Measurements from ENCODE around the gene ADRM1. TPM values are rescaled to one million over a fixed set of nuclear protein-coding genes. Genes with fewer than 3 reads are reported as not detected.

Gene ADRM1
- total RNA-seq, 1 experiment from 2014 or later, result 173 TPM

DNA sequence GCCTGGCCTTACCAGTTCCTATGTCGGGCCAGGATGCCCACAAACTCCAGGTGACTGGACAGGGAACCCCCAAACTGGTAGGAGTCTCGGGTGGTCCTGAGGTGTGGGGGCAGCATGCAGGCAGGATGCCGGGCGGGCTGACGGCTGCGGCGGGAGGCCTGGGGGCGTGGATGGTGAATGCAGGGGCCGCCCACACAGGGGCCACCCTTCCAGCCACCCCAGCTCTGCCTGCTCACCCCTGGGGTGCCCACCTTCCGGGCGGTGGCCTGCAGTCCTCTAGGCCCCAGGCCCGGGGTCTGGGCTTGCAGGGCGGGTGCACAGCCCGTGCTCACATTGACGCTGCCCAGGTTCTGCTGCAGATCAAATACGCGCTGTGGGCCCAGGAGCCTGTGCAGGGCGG, 8.4 kb downstream of the ADRM1 start:
- POLR2A ChIA-PET (ENCODE audit: unreplicated experiment), result no interaction called here
- no peaks in the 10 kb centered on the region; the same call in 1 of the 2 replicates for H3K4me1 ChIP-seq (replicated peaks; ENCODE audit: insufficient read depth)
- H2AFZ ChIP-seq, result no peak overlapping the region
- peaks cover 83% of the 10 kb centered on the region for H3F3A ChIP-seq (ENCODE audit: insufficient read depth, low read depth)
- TF ChIP-seq, protein P1, sequence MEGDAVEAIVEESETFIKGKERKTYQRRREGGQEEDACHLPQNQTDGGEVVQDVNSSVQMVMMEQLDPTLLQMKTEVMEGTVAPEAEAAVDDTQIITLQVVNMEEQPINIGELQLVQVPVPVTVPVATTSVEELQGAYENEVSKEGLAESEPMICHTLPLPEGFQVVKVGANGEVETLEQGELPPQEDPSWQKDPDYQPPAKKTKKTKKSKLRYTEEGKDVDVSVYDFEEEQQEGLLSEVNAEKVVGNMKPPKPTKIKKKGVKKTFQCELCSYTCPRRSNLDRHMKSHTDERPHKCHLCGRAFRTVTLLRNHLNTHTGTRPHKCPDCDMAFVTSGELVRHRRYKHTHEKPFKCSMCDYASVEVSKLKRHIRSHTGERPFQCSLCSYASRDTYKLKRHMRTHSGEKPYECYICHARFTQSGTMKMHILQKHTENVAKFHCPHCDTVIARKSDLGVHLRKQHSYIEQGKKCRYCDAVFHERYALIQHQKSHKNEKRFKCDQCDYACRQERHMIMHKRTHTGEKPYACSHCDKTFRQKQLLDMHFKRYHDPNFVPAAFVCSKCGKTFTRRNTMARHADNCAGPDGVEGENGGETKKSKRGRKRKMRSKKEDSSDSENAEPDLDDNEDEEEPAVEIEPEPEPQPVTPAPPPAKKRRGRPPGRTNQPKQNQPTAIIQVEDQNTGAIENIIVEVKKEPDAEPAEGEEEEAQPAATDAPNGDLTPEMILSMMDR (conservative IDR thresholded peaks at IDR 0.05), result no peak
- TF ChIP-seq EZH2 (IDR thresholded peaks at IDR 0.05; ENCODE audit: low read depth), result no peak
- no peaks in the 10 kb centered on the region for H3K27me3 ChIP-seq (ENCODE audit: insufficient read depth, low read depth)
- no peaks in the 10 kb centered on the region for H3K9me3 ChIP-seq (ENCODE audit: insufficient read depth, low read depth)
- H3K79me2 ChIP-seq (ENCODE audit: low read depth), result peaks cover 36% of the 10 kb centered on the region
- no peaks in the 10 kb centered on the region for H3K9me2 ChIP-seq (ENCODE audit: insufficient read depth)
- H3K27ac ChIP-seq, result no peak overlapping the region
- no TSS peak for BruUV-seq (replicated peaks)
- H3K4me3 ChIP-seq, result no peak overlapping the region
- CTCF ChIA-PET, result no interaction called here
- peaks cover 90% of the 10 kb centered on the region for H4K20me1 ChIP-seq (ENCODE audit: insufficient read depth)
- intact Hi-C loops (cut with micrococcal nuclease; ENCODE audit: unreplicated experiment), result no loop called here
- H3K36me3 ChIP-seq (ENCODE audit: low read depth), result peaks cover 34% of the 10 kb centered on the region
- DNase-seq, result no peak
- no peak overlapping the region for H3K4me2 ChIP-seq

DNA sequence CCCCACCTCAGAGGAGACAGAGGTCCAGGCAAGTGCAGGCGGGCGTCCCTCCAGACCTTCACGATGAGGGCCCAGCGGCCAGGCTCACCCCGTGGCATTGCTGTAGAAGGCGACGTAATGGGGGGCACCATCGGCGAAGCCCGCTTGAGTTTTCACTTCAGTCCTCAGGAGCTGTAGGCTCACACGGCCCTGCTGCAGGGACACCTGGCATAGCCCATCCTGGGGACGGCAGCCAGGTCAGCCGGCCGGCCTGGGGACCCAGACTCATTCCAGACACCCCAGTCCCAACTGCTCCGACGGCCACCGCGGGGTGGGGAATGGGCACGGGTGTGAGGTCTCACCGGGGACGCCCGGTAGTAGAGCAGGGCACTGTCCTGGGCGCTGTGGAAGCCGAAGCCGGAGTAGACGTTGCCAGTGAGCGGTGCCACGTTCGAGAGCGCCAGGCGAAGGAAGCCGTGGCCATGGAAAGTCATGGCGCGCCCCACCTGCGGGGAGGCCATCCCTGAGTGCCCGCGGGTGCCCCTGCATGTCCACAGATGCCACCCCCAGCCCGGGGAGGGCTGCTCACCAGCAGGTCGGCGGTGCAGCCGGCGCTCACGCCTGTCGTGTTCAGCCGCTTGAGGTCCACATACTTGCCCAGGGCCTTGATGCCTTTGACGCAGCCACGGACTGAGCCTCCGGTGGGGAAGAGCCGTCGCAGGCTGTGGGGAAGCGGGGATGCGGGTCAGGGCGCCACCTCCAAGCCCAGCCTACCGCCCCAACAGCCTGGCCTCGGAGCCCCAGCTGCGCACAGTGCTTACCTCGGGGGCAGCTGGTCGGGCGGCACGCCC, 9.2 kb downstream of the ADRM1 start:
- no peak overlapping the region for H3K4me3 ChIP-seq
- peaks cover 36% of the 10 kb centered on the region for H3K79me2 ChIP-seq (ENCODE audit: low read depth)
- intact Hi-C loops (cut with micrococcal nuclease; ENCODE audit: unreplicated experiment), result no loop called here
- H3K4me2 ChIP-seq, result no peak overlapping the region
- no peak for TF ChIP-seq EZH2 (IDR thresholded peaks at IDR 0.05; ENCODE audit: low read depth)
- TF ChIP-seq, protein P1 (conservative IDR thresholded peaks at IDR 0.05), result no peak
- H4K20me1 ChIP-seq (ENCODE audit: insufficient read depth), result peaks cover 90% of the 10 kb centered on the region
- ChIA-PET CTCF (no interaction called here), POLR2A (ENCODE audit: unreplicated experiment) (no interaction called here)
- H3K27ac ChIP-seq, result no peak overlapping the region
- H2AFZ ChIP-seq, result no peak overlapping the region
- H3F3A ChIP-seq (ENCODE audit: insufficient read depth, low read depth), result peaks cover 83% of the 10 kb centered on the region
- H3K9me3 ChIP-seq (ENCODE audit: insufficient read depth, low read depth), result no peaks in the 10 kb centered on the region
- peaks cover 35% of the 10 kb centered on the region for H3K36me3 ChIP-seq (ENCODE audit: low read depth)
- DNase-seq, result no peak
- H3K27me3 ChIP-seq (ENCODE audit: insufficient read depth, low read depth), result no peaks in the 10 kb centered on the region
- H3K9me2 ChIP-seq (ENCODE audit: insufficient read depth), result no peaks in the 10 kb centered on the region
- no peaks in the 10 kb centered on the region; the same call in 1 of the 2 replicates for H3K4me1 ChIP-seq (replicated peaks; ENCODE audit: insufficient read depth)
- BruUV-seq (replicated peaks), result no TSS peak

DNA sequence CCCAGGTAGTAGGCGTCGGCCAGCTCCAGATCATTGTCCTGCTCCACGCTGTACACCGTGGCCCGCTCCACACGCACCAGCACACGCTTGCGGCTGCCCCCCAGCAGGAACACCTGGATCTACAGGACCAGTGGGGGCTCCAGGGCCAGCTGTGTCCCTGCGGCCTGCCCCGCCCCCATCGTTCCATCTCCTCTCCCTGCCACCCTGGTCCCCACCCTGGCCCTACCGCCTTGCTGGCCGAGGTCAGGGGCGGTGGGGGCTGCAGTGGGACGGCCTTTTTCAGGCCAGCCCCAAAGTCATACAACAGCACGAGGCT, 9.8 kb downstream of the ADRM1 start:
- Histone ChIP-seq H3K4me2 (no peak overlapping the region), H3K79me2 (ENCODE audit: low read depth) (peaks cover 37% of the 10 kb centered on the region), H3K36me3 (ENCODE audit: low read depth) (peaks cover 38% of the 10 kb centered on the region), H4K20me1 (ENCODE audit: insufficient read depth) (peaks cover 90% of the 10 kb centered on the region), H3K4me3 (no peak overlapping the region), H3F3A (ENCODE audit: insufficient read depth, low read depth) (peaks cover 84% of the 10 kb centered on the region), H3K27me3 (ENCODE audit: insufficient read depth, low read depth) (no peaks in the 10 kb centered on the region), H2AFZ (no peak overlapping the region), H3K9me3 (ENCODE audit: insufficient read depth, low read depth) (no peaks in the 10 kb centered on the region), H3K4me1 (replicated peaks; ENCODE audit: insufficient read depth) (no peaks in the 10 kb centered on the region), H3K9me2 (ENCODE audit: insufficient read depth) (no peaks in the 10 kb centered on the region), H3K27ac (no peak overlapping the region)
- no TSS peak for BruUV-seq (replicated peaks)
- ChIA-PET POLR2A (ENCODE audit: unreplicated experiment) (no interaction called here), CTCF (no interaction called here)
- intact Hi-C loops (cut with micrococcal nuclease; ENCODE audit: unreplicated experiment), result no loop called here
- TF ChIP-seq, protein P1 (conservative IDR thresholded peaks at IDR 0.05), result no peak
- no peak for TF ChIP-seq EZH2 (IDR thresholded peaks at IDR 0.05; ENCODE audit: low read depth)
- DNase-seq, result no peak

All from PC-9 (cell line).